ENCODE results near the gene TEAD1.

GRCh38 chr11:12815931-12816494 lies 141.8 kb downstream of the TEAD1 start:
- no peak for TF ChIP-seq CTCF (IDR thresholded peaks at IDR 0.05)
- no peak for TF ChIP-seq POLR2A (IDR thresholded peaks at IDR 0.05)
